ENCODE data around the gene ZFP3.
"Not testable (repeated sequence)": the region's sequence is repeated elsewhere in the genome, so short reads cannot be mapped to it uniquely, and the experiment has no call there.

ZFP3 gene

DNA sequence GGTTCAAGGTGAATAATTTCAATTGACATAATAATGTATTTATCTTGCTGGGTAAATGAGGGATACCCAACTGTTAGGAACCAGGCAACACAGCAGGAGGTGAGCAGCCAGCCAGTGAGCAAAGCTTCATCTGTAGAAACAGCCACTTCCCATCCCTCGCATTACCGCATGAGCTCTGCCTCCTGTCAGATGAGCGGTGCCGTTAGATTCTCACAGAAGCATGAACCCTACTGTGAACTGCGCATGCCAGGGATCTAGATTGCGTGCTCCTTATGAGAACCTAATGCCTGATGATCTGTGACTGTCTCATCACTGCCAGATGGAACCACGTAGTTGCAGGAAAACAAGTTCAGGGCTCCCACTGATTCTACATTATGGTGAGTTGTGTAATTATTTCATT, 46.6 kb downstream of the ZFP3 start:
- DNase-seq (ENCODE audit: low spot score), result not testable (repeated sequence)

DNA sequence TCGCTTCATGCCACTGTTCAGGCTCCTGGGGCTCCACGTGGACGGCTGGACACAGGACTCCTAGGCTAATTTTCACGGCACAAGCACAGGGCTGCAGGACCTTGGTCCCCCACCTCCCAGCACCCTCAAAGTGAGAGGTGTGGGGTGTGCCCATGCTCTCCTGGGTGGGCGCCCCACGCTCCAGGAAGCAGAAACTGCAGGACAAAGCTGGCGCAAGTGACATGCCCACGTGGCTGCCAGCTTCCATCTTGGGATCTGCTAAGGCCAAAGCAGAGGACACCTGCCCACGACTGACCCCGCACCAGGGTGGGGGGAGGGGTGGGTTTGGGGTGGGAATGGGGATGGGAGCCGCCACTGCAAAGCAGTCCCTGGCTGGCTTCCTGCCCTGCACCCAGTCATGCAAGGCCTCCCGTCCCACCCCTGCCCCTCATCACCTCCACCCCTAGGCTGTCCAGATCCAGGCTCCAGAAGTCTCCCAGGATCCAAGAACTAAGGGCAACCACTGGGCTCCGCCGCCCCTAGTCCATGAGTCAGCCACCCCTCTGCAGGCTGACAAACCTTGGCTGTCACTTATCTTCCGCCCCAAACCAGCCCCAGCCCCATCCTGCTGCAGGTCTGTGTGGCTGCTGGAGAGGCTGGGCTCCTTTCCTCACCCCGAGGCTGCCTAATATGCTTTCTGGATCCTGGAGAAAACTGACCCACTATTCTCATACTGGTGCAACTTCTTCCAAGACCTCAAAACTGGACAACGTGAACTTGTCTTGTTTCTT, 48.6 kb downstream of the ZFP3 start:
- no peak for DNase-seq (ENCODE audit: low spot score)

DNA sequence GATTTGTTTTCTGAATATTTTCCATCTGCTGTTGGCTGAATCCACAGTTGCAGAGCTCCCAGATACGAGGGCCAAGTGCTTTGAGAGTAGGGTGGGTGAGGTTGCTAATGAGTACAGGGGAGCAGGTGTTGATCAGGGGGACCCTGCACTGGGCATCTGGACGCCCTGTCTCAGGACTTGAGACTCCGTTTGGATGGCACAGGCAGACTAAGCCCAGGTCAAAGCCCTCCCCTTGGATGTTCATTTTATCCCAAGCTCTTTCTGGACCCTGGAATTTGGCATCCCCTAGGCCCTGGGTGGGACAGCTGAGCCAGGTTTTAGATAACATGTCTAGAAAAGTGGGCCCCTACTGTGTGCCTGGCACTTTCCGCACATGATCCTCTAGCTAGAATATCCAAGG, 49.6 kb downstream of the ZFP3 start:
- DNase-seq (ENCODE audit: low spot score), result no peak

DNA sequence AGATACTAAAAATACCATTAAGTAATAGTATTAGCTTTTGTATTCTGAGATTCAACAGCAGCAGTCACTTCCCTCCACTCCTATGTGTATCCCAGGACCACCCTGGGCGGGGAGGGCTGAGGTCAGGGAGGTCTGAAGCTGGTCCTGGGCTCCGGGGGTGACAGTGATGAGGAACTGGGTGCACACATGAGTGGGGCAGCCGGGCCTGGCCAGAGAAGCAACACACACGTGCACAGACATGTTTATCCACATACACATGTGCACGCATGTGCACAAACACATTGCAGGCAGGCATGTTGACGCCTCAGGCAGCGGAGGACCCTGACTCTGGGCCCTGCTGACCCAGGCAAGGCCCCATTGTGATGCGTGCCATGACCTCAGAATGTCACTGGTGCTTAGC, 50.1 kb downstream of the ZFP3 start:
- DNase-seq (ENCODE audit: low spot score), result not testable (repeated sequence)

DNA sequence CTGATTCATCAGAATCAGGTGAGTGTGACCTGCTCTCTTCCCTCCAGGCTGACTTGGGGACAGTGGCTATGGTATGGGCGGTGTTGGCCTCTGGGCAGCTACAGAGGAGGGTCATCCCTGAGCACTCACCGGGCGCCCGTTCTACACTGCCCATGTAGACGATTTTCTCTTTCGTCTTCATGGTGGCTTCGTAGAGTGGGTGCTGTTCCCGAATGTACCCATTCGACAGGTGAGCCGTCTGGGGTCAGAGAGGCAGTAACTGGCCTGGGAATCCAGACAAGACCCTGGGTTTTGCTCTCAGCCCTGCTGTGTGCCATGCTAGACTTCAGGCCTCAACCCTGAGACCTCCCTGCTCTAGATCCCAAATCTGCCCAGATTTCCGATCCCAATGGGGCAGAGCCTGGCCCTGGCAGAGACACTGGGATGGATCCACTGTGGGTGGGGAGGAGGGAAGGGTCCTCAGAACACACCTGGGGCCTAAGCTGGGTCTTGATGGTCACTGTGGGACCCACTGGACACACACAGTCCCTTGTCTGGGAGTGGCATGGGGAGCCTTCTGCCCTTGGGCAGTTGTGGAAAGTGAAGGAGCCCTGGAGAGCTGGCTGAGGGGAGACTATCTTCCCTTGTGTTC, 50.8 kb downstream of the ZFP3 start:
- DNase-seq (ENCODE audit: low spot score), result no peak

DNA sequence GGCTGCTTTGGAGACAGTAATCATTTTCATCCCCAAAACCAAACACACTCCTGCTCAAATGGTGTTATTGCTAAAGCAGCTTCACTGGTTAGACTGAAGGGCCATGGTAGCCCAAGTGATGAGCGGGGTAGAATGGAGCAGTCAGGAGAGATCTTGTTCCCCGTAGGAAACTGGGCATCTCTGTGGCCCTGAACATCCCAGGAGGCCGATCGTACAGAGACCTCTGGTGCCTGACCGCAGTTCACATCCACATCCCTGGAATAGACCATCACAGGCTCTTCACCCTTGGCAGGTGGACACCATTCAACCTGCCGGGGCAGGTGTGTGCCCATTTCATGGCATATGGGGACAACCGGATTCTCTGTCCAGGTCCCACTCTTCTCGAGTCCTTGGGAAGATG, 51.5 kb downstream of the ZFP3 start:
- DNase-seq (ENCODE audit: low spot score), result not testable (repeated sequence)

DNA sequence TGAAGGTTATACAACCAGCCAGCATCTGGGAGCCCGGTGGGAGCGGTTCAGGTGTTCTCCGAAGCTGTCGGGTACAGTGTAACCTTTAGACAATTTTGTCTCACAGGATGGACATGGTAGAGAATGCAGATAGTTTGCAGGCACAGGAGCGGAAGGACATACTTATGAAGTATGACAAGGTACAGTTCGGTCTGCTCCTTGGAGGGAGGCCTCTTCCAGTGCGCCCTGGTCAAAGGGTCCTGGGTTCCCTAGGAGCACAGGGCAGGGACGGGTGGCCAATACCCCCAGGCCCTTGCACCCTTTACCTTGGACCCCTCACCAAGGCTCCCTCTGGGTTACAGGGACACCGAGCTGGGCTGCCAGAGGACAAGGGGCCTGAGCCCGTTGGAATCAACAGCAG, 52.0 kb downstream of the ZFP3 start:
- not testable (repeated sequence) for DNase-seq (ENCODE audit: low spot score)

DNA sequence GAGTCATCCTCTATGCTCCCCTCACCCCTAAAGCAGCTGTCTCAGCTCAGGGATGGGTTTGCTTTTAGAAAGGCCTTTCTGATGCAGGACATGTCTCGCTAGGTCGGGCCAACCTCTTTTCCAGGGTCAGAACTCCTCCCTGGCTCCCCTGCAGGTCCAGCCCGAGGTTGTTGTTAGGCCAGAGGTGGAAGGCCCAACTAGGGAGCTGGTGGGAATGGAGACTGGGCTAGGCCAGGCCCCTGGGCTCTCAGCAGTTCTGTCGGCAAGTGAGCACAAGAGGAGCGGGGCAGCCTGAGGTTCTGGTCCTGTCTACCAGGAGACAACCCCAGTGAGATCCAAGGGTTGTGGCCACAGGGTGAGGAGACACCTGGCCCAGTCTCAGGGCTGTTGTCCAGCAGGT, 52.4 kb downstream of the ZFP3 start:
- DNase-seq (ENCODE audit: low spot score), result not testable (repeated sequence)

DNA sequence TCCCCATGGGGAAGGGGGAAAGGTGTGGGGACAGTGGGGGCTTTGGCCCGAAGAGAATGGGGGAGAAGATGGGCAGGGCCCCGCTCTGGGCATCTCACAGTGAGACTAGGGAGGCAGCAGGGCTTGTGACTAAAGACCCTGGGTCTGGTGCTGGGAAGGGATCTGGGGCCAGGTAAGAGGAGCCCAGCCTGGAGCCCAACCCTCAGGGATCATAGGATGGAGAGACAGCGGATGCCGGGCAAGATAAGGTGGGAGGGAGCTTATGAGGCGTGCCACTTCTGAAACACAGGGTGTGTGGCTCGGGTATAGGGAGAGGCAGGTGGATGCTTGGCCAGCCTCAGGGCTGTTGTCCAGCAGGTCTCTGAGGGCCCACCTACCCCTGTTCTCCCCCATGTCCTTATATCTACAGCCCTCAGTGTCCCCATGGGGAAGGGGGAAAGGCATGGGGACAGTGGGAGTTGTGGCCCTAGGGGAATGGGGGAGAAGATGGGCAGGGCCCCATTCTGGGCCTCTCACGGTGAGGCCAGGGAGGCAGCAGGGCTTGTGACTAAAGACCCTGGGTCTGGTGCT, 53.0 kb downstream of the ZFP3 start:
- no peak for DNase-seq (ENCODE audit: low spot score)

DNA sequence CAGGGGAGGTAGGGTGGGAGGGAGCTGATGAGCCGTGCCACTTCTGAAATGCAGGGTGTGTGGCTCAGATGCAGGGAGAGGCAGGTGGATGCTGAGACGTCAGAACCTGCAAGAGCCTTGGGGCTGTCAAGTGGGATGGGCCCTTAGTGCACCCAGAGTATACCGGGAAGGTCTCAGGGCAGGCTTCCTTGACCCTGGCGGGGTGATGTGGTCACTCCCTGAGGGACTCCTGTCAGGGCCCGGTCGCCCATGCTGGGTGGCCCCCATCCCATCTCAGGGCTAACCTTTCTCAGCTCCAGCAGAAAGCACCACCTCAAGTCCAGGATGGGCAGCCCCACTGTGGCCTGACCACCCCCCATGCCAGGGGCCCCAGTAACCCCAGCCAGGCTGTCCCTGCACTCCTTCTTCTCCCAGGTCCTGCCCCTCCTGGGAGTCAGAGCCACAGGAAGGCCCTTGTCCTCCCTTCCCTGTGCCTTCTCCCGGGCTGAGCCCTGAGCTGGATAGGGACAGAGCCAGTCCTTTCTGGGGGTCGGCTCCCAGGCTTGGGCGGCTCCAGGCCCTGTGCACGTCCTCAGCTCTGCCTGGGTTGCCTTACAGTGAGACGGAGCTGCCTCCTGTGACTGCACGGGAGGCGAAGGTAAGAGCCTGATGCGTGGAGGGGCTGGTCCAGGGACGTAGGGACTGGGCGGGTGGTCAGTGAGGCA, 53.7 kb downstream of the ZFP3 start:
- DNase-seq (ENCODE audit: low spot score), result not testable (repeated sequence)

DNA sequence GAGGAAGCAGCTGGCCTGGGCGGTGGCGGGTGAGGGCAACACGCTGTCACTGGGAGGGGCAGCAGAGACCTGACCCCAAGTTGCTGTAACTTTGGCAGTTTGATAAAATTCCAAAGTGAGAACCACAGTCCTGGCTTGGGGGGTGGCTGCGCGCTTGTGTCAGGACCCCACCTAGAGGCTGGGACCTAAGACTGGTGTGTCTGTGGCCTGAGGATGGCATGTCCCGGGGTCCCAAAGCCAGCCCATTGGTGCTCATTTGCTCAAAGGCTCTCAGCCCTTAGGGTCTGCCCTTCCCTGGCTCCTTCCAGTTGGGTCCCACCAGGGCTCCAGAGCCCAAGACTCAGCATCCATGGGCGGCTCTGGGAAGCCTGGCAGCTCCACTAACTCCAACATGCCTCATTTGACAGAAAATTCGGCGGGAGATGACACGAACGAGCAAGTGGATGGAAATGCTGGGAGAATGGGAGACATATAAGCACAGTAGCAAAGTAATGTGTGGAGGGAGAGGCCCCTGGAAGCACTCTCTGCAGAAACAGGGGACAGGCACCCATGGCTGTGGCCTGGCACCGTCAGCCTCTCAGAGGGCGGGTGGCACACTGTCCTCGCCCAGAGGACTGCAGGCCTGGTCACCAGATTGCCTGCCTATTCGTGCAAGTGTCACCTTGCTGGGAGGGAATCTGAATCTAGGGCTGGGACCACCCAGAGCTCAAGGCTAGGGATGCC, 54.4 kb downstream of the ZFP3 start:
- DNase-seq (ENCODE audit: low spot score), result not testable (repeated sequence)

DNA sequence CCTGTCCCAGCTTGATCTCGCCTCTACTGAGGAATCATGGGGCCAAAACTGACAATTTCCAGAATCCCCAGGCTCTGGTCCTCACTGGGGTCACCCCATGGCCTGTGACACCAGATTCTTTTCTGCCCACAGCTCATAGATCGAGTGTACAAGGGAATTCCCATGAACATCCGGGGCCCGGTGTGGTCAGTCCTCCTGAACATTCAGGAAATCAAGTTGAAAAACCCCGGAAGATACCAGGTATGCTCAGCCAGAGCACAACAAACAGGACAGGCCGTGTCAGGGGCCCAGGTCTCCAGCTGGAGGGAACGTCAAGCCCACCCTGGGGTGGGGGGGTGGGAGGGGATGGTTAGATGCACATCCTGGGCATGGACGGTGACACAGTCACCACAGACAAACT, 55.0 kb downstream of the ZFP3 start:
- DNase-seq (ENCODE audit: low spot score), result no peak

DNA sequence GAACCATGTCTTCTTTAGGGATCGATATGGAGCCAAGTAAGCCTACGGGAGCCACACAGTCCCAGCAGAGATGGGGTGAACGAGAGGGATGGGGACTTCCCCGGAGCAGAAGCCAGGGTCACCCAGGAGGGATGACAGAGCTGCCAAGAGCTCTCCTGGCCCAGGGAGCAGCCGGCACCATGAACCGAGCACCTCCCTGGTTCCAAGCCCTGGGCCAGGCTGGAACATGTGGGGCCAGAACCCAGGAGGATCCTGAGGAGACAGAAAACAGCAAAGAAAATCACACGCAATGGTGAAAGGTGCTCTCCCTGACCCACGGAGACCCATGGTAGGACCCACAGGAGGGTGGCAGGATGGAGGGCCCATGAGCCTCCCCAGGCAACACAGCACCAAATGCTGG, 55.7 kb downstream of the ZFP3 start:
- not testable (repeated sequence) for DNase-seq (ENCODE audit: low spot score)

- not testable (repeated sequence) for DNase-seq (ENCODE audit: low spot score)
Observed at GRCh38 chr17:5134571-5134970, 56.3 kb downstream of the ZFP3 start.

DNA sequence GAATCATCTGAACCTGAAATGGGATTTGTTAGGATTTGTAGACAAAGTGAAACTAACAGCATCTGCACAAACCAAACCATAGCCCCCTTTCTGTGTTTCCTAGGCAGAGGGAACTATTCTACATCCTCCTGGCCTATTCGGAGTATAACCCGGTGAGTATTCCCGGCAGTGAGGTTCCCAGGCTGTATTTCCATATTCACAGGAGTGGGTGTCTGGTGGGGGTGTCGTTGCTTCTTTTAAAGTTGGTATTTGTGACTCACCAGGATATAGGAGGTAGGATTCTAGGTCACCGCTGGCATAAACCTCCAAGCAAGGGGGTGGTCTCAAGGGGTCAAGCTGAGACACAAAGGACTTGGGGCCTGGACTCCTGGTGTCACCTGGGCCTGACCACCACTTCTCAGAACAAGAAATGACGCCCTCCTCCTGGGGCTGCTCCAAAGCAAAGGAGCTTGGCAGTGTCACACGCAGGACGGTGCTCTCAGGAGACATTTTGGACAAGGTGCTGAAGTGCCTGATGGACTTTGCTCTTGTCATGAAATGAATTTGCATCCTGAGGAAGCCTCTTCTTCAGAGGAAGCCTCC, 57.0 kb downstream of the ZFP3 start:
- DNase-seq (ENCODE audit: low spot score), result not testable (repeated sequence)

DNA sequence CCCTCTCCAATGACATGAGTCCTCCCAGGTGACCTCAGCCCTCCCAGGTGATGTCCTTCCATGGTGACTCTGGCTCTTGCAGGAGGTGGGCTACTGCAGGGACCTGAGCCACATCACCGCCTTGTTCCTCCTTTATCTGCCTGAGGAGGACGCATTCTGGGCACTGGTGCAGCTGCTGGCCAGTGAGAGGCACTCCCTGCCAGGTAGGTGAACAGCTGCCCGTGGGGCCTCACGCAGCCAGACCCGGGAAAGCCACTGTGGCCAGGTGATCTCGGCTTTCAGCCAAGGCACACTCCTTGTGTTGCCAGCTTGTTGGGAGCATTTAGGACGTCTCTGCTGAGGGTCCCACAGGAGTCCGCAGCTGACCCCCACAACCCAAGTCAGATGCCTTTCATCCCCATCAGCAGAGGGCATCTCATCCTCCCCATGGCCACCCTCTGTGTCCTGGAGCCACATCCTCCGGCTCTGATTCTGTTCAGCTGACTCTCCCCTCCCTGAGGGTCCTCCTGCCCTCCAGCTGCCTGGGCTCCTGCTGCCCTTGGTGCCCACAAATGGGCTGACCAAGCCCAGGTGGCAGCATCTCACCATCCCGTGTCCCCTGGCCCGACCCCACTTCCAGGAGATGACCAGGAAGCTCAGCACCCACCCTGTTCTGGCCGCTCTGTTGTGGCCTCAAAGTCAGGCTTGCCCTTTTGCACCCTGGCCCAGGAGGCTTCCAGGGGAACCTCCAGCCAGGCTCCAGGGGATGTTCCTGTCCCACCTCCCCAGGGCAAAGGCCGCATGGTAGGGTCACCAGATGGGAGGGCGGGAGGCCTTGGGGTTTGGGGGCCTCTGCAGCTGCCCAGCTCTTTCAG, 57.7 kb downstream of the ZFP3 start:
- DNase-seq (ENCODE audit: low spot score), result no peak

- DNase-seq (ENCODE audit: low spot score), result not testable (repeated sequence)
Observed at GRCh38 chr17:5136580-5137412, 58.5 kb downstream of the ZFP3 start.

DNA sequence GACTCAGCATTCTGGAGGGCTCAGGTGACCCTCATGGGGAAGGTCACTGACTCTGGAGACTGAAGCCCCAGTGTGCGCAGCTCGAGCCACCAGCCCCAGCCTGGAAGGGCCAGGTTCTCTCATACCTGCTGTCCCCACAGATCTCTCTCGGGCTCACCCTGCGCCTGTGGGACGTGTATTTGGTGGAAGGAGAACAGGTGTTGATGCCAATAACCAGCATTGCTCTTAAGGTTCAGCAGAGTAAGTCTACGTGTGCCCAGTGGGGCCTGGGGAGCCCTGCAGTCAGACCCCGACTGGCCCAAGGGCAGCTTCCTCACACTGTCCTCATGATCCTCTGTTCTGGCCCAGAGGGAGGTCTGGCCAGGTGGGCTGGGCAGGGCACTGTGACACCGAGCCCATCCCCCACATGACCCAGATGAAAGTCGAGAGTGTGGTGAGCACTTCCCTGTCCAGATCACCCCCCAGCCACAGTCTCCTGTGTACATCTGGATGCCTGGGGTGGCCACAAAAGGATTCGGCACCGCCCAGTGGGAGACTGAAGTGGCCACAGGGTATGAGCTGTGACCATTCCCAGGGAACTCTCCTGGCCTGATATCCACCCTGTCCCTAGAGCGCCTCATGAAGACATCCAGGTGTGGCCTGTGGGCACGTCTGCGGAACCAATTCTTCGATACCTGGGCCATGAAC, 59.4 kb downstream of the ZFP3 start:
- DNase-seq (ENCODE audit: low spot score), result not testable (repeated sequence)

DNA sequence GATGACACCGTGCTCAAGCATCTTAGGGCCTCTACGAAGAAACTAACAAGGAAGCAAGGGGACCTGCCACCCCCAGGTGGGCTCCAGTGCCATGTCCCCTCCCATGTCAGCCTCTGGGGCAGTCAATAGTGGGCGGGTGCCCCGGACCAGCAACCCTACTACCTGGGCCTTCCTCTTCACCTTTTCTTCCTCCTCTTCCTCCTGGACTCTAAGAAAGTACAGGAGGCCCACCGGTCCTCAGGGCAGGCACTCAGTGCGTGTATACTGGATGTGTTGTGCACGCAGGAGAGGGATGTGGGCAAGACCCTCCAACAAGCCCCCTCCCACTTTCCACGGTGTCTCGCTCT, 59.9 kb downstream of the ZFP3 start:
- not testable (repeated sequence) for DNase-seq (ENCODE audit: low spot score)
